ENCODE measurements around the gene ZSWIM5.
"Not testable (repeated sequence)": the region's sequence is repeated elsewhere in the genome, so short reads cannot be mapped to it uniquely, and the experiment has no call there.

Gene ZSWIM5

GRCh38 chr1:45016090-45016697, 190.2 kb downstream of the ZSWIM5 start:
- DNase-seq, result no peak

GRCh38 chr1:45015683-45016082, 190.7 kb downstream of the ZSWIM5 start:
- no peak for DNase-seq

- peak; percentile 58 for DNase-seq
Observed at GRCh38 chr1:45014321-45015028, 191.9 kb downstream of the ZSWIM5 start.

DNA sequence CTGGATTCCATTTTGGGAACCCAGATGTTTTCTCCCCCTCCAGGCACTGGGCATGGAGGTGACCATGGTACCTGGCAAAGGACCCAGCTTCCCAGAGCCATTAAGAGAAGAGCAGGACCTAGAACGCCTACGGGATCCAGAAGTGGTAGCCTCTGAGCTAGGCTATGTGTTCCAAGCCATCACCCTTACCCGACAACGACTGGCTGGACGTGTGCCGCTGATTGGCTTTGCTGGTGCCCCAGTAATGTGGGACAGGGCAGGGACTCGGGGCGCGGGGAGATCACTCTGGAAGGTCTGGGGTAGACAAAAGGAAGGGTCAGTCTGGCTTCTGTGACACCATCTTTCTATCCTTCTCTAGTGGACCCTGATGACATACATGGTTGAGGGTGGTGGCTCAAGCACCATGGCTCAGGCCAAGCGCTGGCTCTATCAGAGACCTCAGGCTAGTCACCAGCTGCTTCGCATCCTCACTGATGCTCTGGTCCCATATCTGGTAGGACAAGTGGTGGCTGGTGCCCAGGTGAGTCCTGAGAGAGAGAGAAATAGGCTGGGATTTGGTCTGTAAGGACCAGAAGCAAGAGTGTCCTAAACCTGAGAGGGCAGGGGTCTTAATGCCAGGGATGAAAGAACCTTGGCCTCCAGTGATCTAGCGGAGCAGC, 192.7 kb downstream of the ZSWIM5 start:
- no peak for DNase-seq

- DNase-seq, result no peak
Observed at GRCh38 chr1:45012639-45013278, 193.6 kb downstream of the ZSWIM5 start.

- DNase-seq, result peak; percentile 97
Observed at GRCh38 chr1:45011837-45012638, 194.4 kb downstream of the ZSWIM5 start, which contains the start of gene UROD. UROD (plus strand) TSS chr1:45012254; CDS start chr1:45012266, 12 bp downstream.

DNA sequence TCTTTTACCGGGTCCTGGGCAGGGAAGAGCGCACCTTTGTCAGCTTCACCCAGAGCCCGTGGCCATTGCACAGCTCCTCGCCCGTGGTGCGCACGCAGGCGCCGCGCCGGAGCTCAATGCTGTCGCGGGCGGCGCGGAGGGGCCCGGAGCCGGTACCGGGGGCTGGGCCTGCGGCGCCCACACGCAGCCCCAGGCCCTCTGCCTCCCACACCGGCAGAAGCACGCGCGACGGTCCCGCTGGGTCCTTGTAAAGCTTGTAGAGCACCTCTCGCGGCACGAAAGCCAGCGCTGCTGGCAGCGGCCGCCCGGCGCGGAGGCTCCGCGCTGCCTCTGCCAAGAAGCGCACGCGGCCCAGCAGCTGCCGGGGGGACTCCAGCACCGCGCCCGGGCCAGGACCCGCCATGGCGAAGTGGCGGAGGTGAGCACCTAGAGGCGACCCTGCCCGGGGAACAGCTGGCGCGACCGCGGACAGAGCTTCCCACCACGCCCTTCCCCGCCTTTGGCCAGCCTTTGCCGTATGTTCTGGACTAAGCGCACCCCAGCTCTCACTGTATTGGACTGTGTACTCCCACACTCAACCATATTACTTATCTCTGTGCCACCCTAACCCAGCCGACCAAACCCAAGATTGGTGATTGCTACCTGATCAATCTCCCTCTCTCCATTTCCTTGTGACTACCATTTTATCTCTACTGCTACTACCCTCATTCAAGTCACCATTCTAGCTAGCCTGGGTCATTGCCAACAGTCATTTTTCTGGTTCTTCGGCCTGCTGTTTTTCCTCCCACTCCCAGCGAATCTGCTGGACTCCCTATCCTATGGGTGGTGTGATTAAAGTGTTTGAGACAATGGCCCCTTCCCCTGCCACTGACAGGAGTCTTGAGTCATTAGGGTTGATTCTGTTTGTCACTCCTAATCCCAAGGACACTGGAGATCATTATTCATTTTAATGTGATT, 195.3 kb downstream of the ZSWIM5 start, which contains the start of gene HECTD3:
Gene HECTD3, minus strand, starts transcription at position 470 of the 957 bp plus-strand sequence. Its CDS starts 67 bp downstream, at position 403.
- peak; percentile 86 for DNase-seq

- peak; percentile 16 for DNase-seq
Observed at GRCh38 chr1:45009956-45010854, 196.2 kb downstream of the ZSWIM5 start.

DNA sequence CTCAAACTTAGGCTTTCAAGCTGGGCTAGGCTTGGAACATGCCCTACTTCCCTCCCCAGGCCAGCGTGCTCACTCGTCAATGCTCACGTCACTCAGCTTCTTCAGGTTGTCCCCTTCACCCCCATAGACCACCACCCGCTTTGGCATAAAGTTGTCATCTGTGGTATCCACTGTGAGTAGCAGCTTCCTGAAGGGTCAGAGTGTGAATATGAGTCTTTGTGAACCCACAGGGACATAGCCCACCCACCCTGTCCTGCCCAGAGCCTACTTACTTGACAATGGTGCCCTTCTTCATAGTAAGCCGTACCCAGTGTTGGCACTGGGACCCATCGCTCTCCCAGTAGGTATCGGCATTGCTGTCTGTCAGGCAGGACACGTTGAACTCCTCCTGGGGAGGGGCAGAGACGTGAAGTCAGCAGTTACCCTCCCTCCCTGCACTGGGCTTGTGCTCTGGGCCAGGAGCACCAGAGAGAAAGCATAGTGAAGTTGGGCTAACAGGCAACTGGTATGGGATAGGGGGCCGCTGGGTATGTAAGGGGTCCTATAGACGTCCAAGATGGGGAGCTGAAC, 197.0 kb downstream of the ZSWIM5 start:
- no peak for DNase-seq

- no peak for DNase-seq
Observed at GRCh38 chr1:45008516-45008915, 197.9 kb downstream of the ZSWIM5 start.

GRCh38 chr1:45008076-45008475, 198.3 kb downstream of the ZSWIM5 start:
- DNase-seq, result no peak

DNA sequence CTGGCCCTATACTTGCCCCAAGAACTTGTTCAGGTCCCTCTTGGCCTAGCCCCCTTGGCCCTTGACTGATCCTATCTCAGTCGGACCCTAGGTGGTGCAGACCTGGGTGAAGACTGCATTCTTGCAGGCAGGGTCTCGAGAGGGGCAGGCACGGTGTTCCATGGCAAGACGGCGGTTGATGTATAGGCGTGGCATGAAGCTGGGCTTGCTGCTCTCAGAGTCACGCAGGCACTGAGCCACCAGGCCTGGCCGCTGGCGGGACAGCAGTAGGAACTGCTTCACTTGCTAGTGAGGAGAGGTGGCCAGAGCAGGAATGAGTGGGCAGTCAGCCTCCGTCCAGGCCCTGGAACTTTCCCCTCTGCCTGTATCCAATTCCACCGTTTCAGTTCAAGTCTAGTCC, 199.1 kb downstream of the ZSWIM5 start:
- no peak for DNase-seq

DNA sequence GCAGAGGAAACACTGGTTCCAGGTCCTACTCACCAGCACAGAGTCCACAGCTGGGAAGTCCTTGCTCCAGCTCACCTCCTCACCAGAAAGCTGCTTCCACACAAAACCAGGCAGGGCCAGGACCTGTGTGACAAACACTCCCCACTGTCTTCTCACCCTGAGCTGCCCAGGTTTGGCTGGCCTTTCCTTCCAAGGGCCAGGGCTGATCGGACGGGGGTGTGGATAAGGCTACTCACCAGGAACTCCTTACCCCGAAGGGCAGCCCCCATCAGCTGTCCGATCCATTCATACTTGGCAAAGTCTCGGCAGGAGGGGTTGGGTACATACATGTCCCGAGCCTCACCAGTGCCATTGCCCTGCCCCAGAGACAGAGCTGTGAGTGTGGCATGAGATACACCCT, 200.6 kb downstream of the ZSWIM5 start:
- no peak for DNase-seq

- DNase-seq, result no peak
Observed at GRCh38 chr1:45004281-45004920, 202.0 kb downstream of the ZSWIM5 start.

GRCh38 chr1:45003741-45004140, 202.7 kb downstream of the ZSWIM5 start:
- DNase-seq, result no peak

GRCh38 chr1:45002650-45003645, 203.5 kb downstream of the ZSWIM5 start:
- no peak for DNase-seq

DNA sequence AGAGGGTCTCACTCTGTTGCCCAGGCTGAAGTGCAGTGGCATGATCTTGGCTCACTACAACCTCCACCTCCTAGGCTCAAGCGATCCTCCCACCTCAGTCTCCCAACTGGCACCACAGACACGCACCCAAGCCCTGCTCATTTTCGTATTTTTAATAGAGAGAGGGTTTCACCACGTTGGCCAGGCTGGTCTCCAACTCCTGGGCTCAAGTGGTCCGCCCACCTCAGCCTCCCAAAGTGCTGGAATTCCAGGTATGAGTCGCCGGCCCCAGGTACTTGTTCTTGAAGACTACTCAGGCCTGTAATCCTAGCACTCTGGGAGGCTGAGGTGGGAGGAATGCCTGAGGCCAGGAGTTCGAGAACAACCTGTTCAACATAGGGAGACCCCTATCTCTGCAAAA, 204.8 kb downstream of the ZSWIM5 start:
- not testable (repeated sequence) for DNase-seq

GRCh38 chr1:45001011-45001481, 205.4 kb downstream of the ZSWIM5 start:
- no peak for DNase-seq
